Measurements from ENCODE around the gene AUTS2. TPM values are rescaled to one million over a fixed set of nuclear protein-coding genes. Genes with fewer than 3 reads are reported as not detected.

Gene AUTS2
- total and polyA plus RNA-seq, 4 donors: 4.9 to 24.4 (median 7.0) TPM

- 97% methylated on average over 1 of the region's 1 CpG for WGBS
- H3K36me3 ChIP-seq (ENCODE audit: control insufficient read depth in 4 of 4, insufficient read depth in 3 of 4, low read depth in 1 of 4, low read length in 3 of 4): no peaks in the 10 kb centered on the region
- no peak overlapping the region for H3K4me3 ChIP-seq (ENCODE audit: low read depth in 1 of 3, low read length in 3 of 3)
- no peaks in the 10 kb centered on the region for H3K9me3 ChIP-seq (ENCODE audit: control insufficient read depth in 4 of 4, low read length in 3 of 4)
- DNase-seq (ENCODE audit: low spot score): no peak
- no peak overlapping the region for H3K27ac ChIP-seq (ENCODE audit: low read depth in 1 of 2, low read length in 2 of 2)
- no peaks in the 10 kb centered on the region for H3K27me3 ChIP-seq (ENCODE audit: control insufficient read depth in 4 of 4, insufficient read depth in 4 of 4, low read length in 3 of 4)
- no peaks in the 10 kb centered on the region for H3K4me1 ChIP-seq (ENCODE audit: control insufficient read depth in 4 of 4, insufficient read depth in 4 of 4, low read length in 3 of 4)
- H3K9ac ChIP-seq (ENCODE audit: low read depth in 1 of 2, low read length in 2 of 2): no peak overlapping the region
- TF ChIP-seq CTCF (IDR thresholded peaks at IDR 0.05; ENCODE audit: low read depth, low read length, missing input control) (no peak), HNF4A (conservative IDR thresholded peaks at IDR 0.05) (no peak), SP1 (IDR thresholded peaks at IDR 0.05) (no peak), YY1 (IDR thresholded peaks at IDR 0.05) (no peak), FOXA2 (IDR thresholded peaks at IDR 0.05) (no peak), TAF1 (conservative IDR thresholded peaks at IDR 0.05) (no peak), RXRA (IDR thresholded peaks at IDR 0.05) (no peak), RAD21 (IDR thresholded peaks at IDR 0.05) (no peak), GABPA (IDR thresholded peaks at IDR 0.05 in 1 of 2, conservative IDR thresholded peaks at IDR 0.05 in 1 of 2) (no peak), HNF4G (IDR thresholded peaks at IDR 0.05) (no peak), NR2F2 (IDR thresholded peaks at IDR 0.05) (no peak), JUND (IDR thresholded peaks at IDR 0.05) (no peak), FOXA1 (IDR thresholded peaks at IDR 0.05) (no peak), ZBTB33 (IDR thresholded peaks at IDR 0.05) (no peak), EGR1 (IDR thresholded peaks at IDR 0.05; ENCODE audit: low read depth in 2 of 2) (no peak)
- TF ChIP-seq, protein P1, sequence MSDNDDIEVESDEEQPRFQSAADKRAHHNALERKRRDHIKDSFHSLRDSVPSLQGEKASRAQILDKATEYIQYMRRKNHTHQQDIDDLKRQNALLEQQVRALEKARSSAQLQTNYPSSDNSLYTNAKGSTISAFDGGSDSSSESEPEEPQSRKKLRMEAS (IDR thresholded peaks at IDR 0.05): no peak
- TF ChIP-seq, protein P2, sequence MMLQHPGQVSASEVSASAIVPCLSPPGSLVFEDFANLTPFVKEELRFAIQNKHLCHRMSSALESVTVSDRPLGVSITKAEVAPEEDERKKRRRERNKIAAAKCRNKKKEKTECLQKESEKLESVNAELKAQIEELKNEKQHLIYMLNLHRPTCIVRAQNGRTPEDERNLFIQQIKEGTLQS (IDR thresholded peaks at IDR 0.05): no peak
- TF ChIP-seq, protein P3, sequence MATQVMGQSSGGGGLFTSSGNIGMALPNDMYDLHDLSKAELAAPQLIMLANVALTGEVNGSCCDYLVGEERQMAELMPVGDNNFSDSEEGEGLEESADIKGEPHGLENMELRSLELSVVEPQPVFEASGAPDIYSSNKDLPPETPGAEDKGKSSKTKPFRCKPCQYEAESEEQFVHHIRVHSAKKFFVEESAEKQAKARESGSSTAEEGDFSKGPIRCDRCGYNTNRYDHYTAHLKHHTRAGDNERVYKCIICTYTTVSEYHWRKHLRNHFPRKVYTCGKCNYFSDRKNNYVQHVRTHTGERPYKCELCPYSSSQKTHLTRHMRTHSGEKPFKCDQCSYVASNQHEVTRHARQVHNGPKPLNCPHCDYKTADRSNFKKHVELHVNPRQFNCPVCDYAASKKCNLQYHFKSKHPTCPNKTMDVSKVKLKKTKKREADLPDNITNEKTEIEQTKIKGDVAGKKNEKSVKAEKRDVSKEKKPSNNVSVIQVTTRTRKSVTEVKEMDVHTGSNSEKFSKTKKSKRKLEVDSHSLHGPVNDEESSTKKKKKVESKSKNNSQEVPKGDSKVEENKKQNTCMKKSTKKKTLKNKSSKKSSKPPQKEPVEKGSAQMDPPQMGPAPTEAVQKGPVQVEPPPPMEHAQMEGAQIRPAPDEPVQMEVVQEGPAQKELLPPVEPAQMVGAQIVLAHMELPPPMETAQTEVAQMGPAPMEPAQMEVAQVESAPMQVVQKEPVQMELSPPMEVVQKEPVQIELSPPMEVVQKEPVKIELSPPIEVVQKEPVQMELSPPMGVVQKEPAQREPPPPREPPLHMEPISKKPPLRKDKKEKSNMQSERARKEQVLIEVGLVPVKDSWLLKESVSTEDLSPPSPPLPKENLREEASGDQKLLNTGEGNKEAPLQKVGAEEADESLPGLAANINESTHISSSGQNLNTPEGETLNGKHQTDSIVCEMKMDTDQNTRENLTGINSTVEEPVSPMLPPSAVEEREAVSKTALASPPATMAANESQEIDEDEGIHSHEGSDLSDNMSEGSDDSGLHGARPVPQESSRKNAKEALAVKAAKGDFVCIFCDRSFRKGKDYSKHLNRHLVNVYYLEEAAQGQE (IDR thresholded peaks at IDR 0.05): no peak
These were observed 506.0 kb downstream of the AUTS2 start for GRCh38 chr7:70104243-70104642.
